DMS79 treated with DMSO at 0.1 percent for 48 hours (cell line): Measurements from ENCODE around the gene AHRR.
A peak's percentile ranks its signal among the peaks of the same experiment; 100 is the strongest.

Experiments
- DNase-seq: peaks from one replicate; lab custom pipeline; 2025; lab: John Stamatoyannopoulos, UW

Gene AHRR

GRCh38 chr5:459562-460272 lies 138.2 kb downstream of the AHRR start:
- no peak for DNase-seq

GRCh38 chr5:460273-460625 lies 138.7 kb downstream of the AHRR start:
- DNase-seq, result no peak

- DNase-seq, result no peak
Measured at GRCh38 chr5:462051-462481, 140.6 kb downstream of the AHRR start.

- DNase-seq, result no peak
Measured at GRCh38 chr5:463301-463700, 141.8 kb downstream of the AHRR start.

- no peak for DNase-seq
Measured at GRCh38 chr5:463952-464351, 142.4 kb downstream of the AHRR start.

GRCh38 chr5:464446-464842 lies 142.9 kb downstream of the AHRR start:
- no peak for DNase-seq

- DNase-seq, result no peak
Measured at GRCh38 chr5:464843-465590, 143.5 kb downstream of the AHRR start.

- DNase-seq, result no peak
Measured at GRCh38 chr5:465591-466403, 144.3 kb downstream of the AHRR start.

GRCh38 chr5:466661-467310 lies 145.3 kb downstream of the AHRR start:
- DNase-seq, result no peak

GRCh38 chr5:468401-468800 lies 146.9 kb downstream of the AHRR start:
- no peak for DNase-seq

GRCh38 chr5:469752-470483 lies 148.4 kb downstream of the AHRR start:
- DNase-seq, result no peak

- no peak for DNase-seq
Measured at GRCh38 chr5:470961-471749, 149.6 kb downstream of the AHRR start.

GRCh38 chr5:471750-472058 lies 150.2 kb downstream of the AHRR start:
- DNase-seq, result no peak

GRCh38 chr5:472076-472655 lies 150.7 kb downstream of the AHRR start:
- no peak for DNase-seq

- peak; percentile 68 for DNase-seq
Measured at GRCh38 chr5:472656-473550, 151.4 kb downstream of the AHRR start.

- DNase-seq, result peak; percentile 55
Measured at GRCh38 chr5:473551-474192, 152.2 kb downstream of the AHRR start.

- DNase-seq, result peak; percentile 10
Measured at GRCh38 chr5:474232-474839, 152.8 kb downstream of the AHRR start.

- DNase-seq, result peak; percentile 30
Measured at GRCh38 chr5:474840-475661, 153.5 kb downstream of the AHRR start.
